Epidermal melanocyte (primary cell): ENCODE measurements around the gene ZC3H12D.
"Not testable (repeated sequence)": the region's sequence is repeated elsewhere in the genome, so short reads cannot be mapped to it uniquely, and the experiment has no call there.

Source experiments
- DNase-seq: peaks from one replicate; pipeline ENCODE4 v3.0.0; 2011; ENCODE audit warnings: low spot score; ENCODE audit not compliant: insufficient read length

Gene ZC3H12D

GRCh38 chr6:149483849-149484655 is 762 bp downstream of the ZC3H12D start:
- DNase-seq = no peak

- DNase-seq = no peak
Measured at GRCh38 chr6:149483334-149483725, 1.5 kb downstream of the ZC3H12D start.

- DNase-seq = no peak
Measured at GRCh38 chr6:149482545-149483333, 2.1 kb downstream of the ZC3H12D start.

GRCh38 chr6:149480502-149481280 is 4.1 kb downstream of the ZC3H12D start:
- no peak for DNase-seq

- DNase-seq = no peak
Measured at GRCh38 chr6:149478631-149479314, 6.0 kb downstream of the ZC3H12D start.

- DNase-seq = no peak
Measured at GRCh38 chr6:149477544-149477943, 7.3 kb downstream of the ZC3H12D start.

- DNase-seq = no peak
Measured at GRCh38 chr6:149476789-149477455, 7.9 kb downstream of the ZC3H12D start.

GRCh38 chr6:149474108-149474935 is 10.5 kb downstream of the ZC3H12D start:
- DNase-seq = no peak

GRCh38 chr6:149473080-149474052 is 11.4 kb downstream of the ZC3H12D start:
- no peak for DNase-seq

- no peak for DNase-seq
Measured at GRCh38 chr6:149472241-149472640, 12.6 kb downstream of the ZC3H12D start.

GRCh38 chr6:149471801-149472200 is 13.0 kb downstream of the ZC3H12D start:
- no peak for DNase-seq

- no peak for DNase-seq
Measured at GRCh38 chr6:149470948-149471347, 13.9 kb downstream of the ZC3H12D start.

- no peak for DNase-seq
Measured at GRCh38 chr6:149468179-149468578, 16.6 kb downstream of the ZC3H12D start.

GRCh38 chr6:149467265-149467664 is 17.5 kb downstream of the ZC3H12D start:
- no peak for DNase-seq

- no peak for DNase-seq
Measured at GRCh38 chr6:149464411-149464810, 20.4 kb downstream of the ZC3H12D start.

- DNase-seq = no peak
Measured at GRCh38 chr6:149463781-149464180, 21.0 kb downstream of the ZC3H12D start.

- not testable (repeated sequence) for DNase-seq
Measured at GRCh38 chr6:149462712-149463111, 22.1 kb downstream of the ZC3H12D start.

GRCh38 chr6:149461670-149462069 is 23.1 kb downstream of the ZC3H12D start:
- no peak for DNase-seq

- DNase-seq = not testable (repeated sequence)
Measured at GRCh38 chr6:149460249-149460648, 24.6 kb downstream of the ZC3H12D start.
